H9 (cell line): Measurements from ENCODE around the gene FAM131C. TPM values are rescaled to one million over a fixed set of nuclear protein-coding genes. Genes with fewer than 3 reads are reported as not detected.

Experiments
- DNase-seq: peaks from one replicate; pipeline ENCODE4 v3.0.0-alpha.2; 2017
- H2AFZ ChIP-seq: one replicate; pipeline ENCODE4 v1.6.1; 2013; ENCODE audit warnings: mild to moderate bottlenecking, low read length, control low read depth, moderate library complexity
- H2AK5ac ChIP-seq: 2 replicates; pipeline ENCODE4 v1.6.1; 2013; ENCODE audit warnings: low read length, control low read depth, mixed read lengths; ENCODE audit not compliant: insufficient read length
- H2BK120ac ChIP-seq: one replicate; pipeline ENCODE4 v1.6.1; 2013; ENCODE audit warnings: low read depth, mild to moderate bottlenecking, low read length, control low read depth, inconsistent platforms; ENCODE audit not compliant: poor library complexity, severe bottlenecking
- H2BK12ac ChIP-seq: 2 replicates; pipeline ENCODE4 v1.6.1; 2013; ENCODE audit warnings: low read length, control low read depth, mixed read lengths, low read depth; ENCODE audit not compliant: insufficient read length
- H2BK15ac ChIP-seq: 2 replicates; pipeline ENCODE4 v1.6.1; 2013; ENCODE audit warnings: low read depth, low read length, control low read depth
- H2BK20ac ChIP-seq: one replicate; pipeline ENCODE4 v1.6.1; 2013; ENCODE audit warnings: low read depth, mild to moderate bottlenecking, low read length, control low read depth, inconsistent platforms; ENCODE audit not compliant: poor library complexity, severe bottlenecking
- H2BK5ac ChIP-seq: 2 replicates; pipeline ENCODE4 v1.6.1; 2013; ENCODE audit warnings: low read length, control low read depth, mixed read lengths; ENCODE audit not compliant: insufficient read length
- H3K14ac ChIP-seq: 2 replicates; pipeline ENCODE4 v1.6.1; 2013; ENCODE audit warnings: low read length, control low read depth; ENCODE audit not compliant: insufficient read depth
- H3K18ac ChIP-seq: 2 replicates; pipeline ENCODE4 v1.6.1; 2013; ENCODE audit warnings: low read depth, mild to moderate bottlenecking, mixed read lengths, low read length, control low read depth; ENCODE audit not compliant: insufficient read length
- H3K23ac ChIP-seq: 2 replicates; pipeline ENCODE4 v1.6.1; 2013; ENCODE audit warnings: low read length, control low read depth, mixed read lengths, low read depth; ENCODE audit not compliant: insufficient read length
- H3K23me2 ChIP-seq: 2 replicates; pipeline ENCODE4 v1.6.1; 2013; ENCODE audit warnings: low read depth, mild to moderate bottlenecking, mixed read lengths, low read length, control low read depth; ENCODE audit not compliant: insufficient read length, poor library complexity, severe bottlenecking
- H3K27ac ChIP-seq: 2 replicates; pipeline ENCODE4 v1.5.1; 2013; ENCODE audit warnings: low read length, control low read depth, mixed read lengths, low read depth; ENCODE audit not compliant: insufficient read length
- H3K27me3 ChIP-seq: 2 replicates; pipeline ENCODE4 v1.6.1; 2013; ENCODE audit warnings: low read length, control low read depth, inconsistent platforms; ENCODE audit not compliant: insufficient read depth
- H3K4ac ChIP-seq: 2 replicates; pipeline ENCODE4 v1.6.1; 2013; ENCODE audit warnings: low read depth, mild to moderate bottlenecking, control low read depth, inconsistent platforms, low read length, moderate library complexity
- H3K4me1 ChIP-seq: 2 replicates; pipeline ENCODE4 v1.6.1; 2013; ENCODE audit warnings: low read length, control low read depth, inconsistent platforms; ENCODE audit not compliant: insufficient read depth
- H3K4me2 ChIP-seq: 2 replicates; pipeline ENCODE4 v1.6.1; 2013; ENCODE audit warnings: low read length, control low read depth, mixed read lengths; ENCODE audit not compliant: insufficient read length, insufficient read depth
- H3K56ac ChIP-seq: 2 replicates; pipeline ENCODE4 v1.6.1; 2013; ENCODE audit warnings: low read depth, mild to moderate bottlenecking, mixed read lengths, low read length, control low read depth; ENCODE audit not compliant: insufficient read length
- H3K79me1 ChIP-seq: 2 replicates; pipeline ENCODE4 v1.6.1; 2013; ENCODE audit warnings: low read depth, mild to moderate bottlenecking, moderate library complexity, low read length, control low read depth, inconsistent platforms; ENCODE audit not compliant: insufficient read depth, poor library complexity, severe bottlenecking
- H3K79me2 ChIP-seq: 2 replicates; pipeline ENCODE4 v1.6.1; 2013; ENCODE audit warnings: low read length, control low read depth, inconsistent platforms; ENCODE audit not compliant: insufficient read depth
- H3K9ac ChIP-seq: 2 replicates; pipeline ENCODE4 v1.6.1; 2013; ENCODE audit warnings: low read length, control low read depth, mixed read lengths; ENCODE audit not compliant: insufficient read length; ENCODE audit errors: extremely low read depth
- H3K9me3 ChIP-seq: one replicate; pipeline ENCODE4 v1.6.1; 2013; ENCODE audit warnings: low read depth, low read length, inconsistent platforms; ENCODE audit not compliant: control insufficient read depth
- H3T11ph ChIP-seq: one replicate; pipeline ENCODE4 v1.6.1; 2013; ENCODE audit warnings: mild to moderate bottlenecking, low read length, control low read depth, inconsistent platforms
- H4K20me1 ChIP-seq: one replicate; pipeline ENCODE4 v1.6.1; 2013; ENCODE audit not compliant: control insufficient read depth, insufficient read length, insufficient read depth
- H4K5ac ChIP-seq: 2 replicates; pipeline ENCODE4 v1.6.1; 2013; ENCODE audit warnings: low read depth, mild to moderate bottlenecking, mixed read lengths, low read length, control low read depth; ENCODE audit not compliant: insufficient read length
- H4K8ac ChIP-seq: replicated peaks from 2 replicates; pipeline ENCODE4 v1.6.1; 2013; ENCODE audit warnings: low read length, control low read depth, mixed read lengths, low read depth; ENCODE audit not compliant: insufficient read length
- H4K91ac ChIP-seq: 2 replicates; pipeline ENCODE4 v1.6.1; 2013; ENCODE audit warnings: low read depth, mild to moderate bottlenecking, moderate library complexity, mixed read lengths, low read length, control low read depth; ENCODE audit not compliant: insufficient read length
- H3K27ac Mint-ChIP-seq, 3 experiments: 2 replicates in 2 of 3; 3 replicates in 1 of 3; pipeline ENCODE4 v1.8.0; 2020 to 2021; ENCODE audit warnings: mixed read lengths in 3 of 3, mild to moderate bottlenecking in 1 of 3, moderate library complexity in 1 of 3
- H3K27me3 Mint-ChIP-seq: 2 replicates; pipeline ENCODE4 v1.8.0; 2021; ENCODE audit warnings: low read depth, mild to moderate bottlenecking, moderate library complexity, mixed read lengths
- H3K36me3 Mint-ChIP-seq, 3 experiments: 2 replicates in 2 of 3; 3 replicates in 1 of 3; pipeline ENCODE4 v1.8.0; 2020 to 2021; ENCODE audit warnings: low read depth in 3 of 3, mixed read lengths in 3 of 3; ENCODE audit not compliant: insufficient read depth in 1 of 3
- H3K4me1 Mint-ChIP-seq, 2 experiments: 2 replicates each; pipeline ENCODE4 v1.8.0; 2020; ENCODE audit warnings: mixed read lengths in 2 of 2
- H3K4me3 Mint-ChIP-seq, 2 experiments: 2 replicates in 1 of 2; 3 replicates in 1 of 2; pipeline ENCODE4 v1.8.0; 2020 to 2021; ENCODE audit warnings: mild to moderate bottlenecking in 2 of 2, mixed read lengths in 2 of 2, moderate library complexity in 1 of 2
- H3K9me3 Mint-ChIP-seq, 2 experiments: 2 replicates in 1 of 2; 3 replicates in 1 of 2; pipeline ENCODE4 v1.8.0; 2020; ENCODE audit warnings: mild to moderate bottlenecking in 2 of 2, mixed read lengths in 2 of 2, moderate library complexity in 1 of 2
- WGBS: extraction: QIAGEN DNeasy Blood & Tissue Kit; methylation state at CpG from one replicate; pipeline ENCODE4 v1.1.7; 2013; ENCODE audit warnings: missing lambda C conversion rate, low lambda C conversion rate, mixed read lengths; ENCODE audit not compliant: insufficient read length; ENCODE audit errors: extremely low coverage; 5-methylcytosine and 5-hydroxymethylcytosine counted together
- total RNA-seq: library from RNA; stranded (reverse); gene quantifications from 2 replicates; pipeline ENCODE4 v1.2.1, GENCODE V29; 2021
- TF ChIP-seq, protein P1 (sequence below): fragments of 200-600 bp; sonication (generic); conservative IDR thresholded peaks from 3 replicates; pipeline ENCODE4 v1.8.0; 2021; ENCODE audit warnings: antibody characterized with exemption, mild to moderate bottlenecking

Gene FAM131C
- total RNA-seq, 1 experiment from 2014 or later = 0.61 TPM

DNA sequence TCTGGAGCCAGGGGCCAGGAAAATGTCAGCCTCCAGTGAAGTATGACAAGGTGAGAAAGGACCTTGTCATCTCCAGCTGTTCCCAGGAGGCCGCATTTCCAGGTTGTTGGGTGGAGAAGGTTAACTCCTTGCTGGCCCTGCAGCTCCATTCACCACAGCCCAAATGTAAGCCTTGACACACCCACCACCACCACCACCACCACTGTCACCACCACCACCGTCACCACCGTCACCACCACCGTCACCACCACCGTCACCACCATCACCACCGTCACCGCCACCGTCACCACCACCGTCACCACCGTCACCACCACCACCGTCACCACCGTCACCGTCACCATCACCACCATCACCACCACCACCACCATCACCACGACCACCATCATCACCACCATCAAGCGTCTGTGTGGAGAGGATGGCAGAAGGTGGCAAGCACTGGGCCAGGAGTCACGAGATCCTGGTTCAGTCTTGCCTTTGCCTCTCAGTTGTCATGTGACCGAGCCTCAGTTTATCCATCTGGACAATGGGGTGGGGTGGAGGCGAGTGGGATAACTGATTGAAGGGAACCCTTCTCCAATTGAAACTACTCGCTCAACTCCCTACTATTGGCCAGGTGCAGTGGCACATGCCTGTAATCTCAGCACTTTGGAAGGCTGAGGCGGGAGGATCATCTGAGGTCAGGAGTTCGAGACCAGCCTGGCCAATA is 21.2 kb upstream of the FAM131C start:
- WGBS = no CpG with 5 or more reads among the region's 21 CpGs
- H3K9me3 ChIP-seq = no peaks in the 10 kb centered on the region
- no peak for DNase-seq

More for the DNA sequence above, 21.2 kb upstream of the FAM131C start:
- Mint-ChIP-seq H3K36me3 (no peaks in the 10 kb centered on the region), H3K9me3 (no peaks in the 10 kb centered on the region), H3K4me1 (peaks cover 10 to 31% of the 10 kb centered on the region in 2 experiments), H3K4me3 (no peak overlapping the region), H3K27ac (no peak overlapping the region), H3K27me3 (peaks cover 11% of the 10 kb centered on the region)
- Histone ChIP-seq H2BK15ac (no peak overlapping the region), H2AFZ (no peak overlapping the region), H3K27ac (no peak overlapping the region), H3K9ac (no peak overlapping the region), H4K91ac (no peak overlapping the region), H4K20me1 (no peaks in the 10 kb centered on the region), H3K4ac (no peak overlapping the region), H3K18ac (peak overlapping the region; percentile 54), H3K56ac (no peak overlapping the region), H2BK12ac (no peak overlapping the region), H2AK5ac (no peak overlapping the region), H3K27me3 (no peaks in the 10 kb centered on the region; the same call in 1 of the 2 replicates), H3K4me2 (no peak overlapping the region), H3K14ac (no peak overlapping the region; the same call in 1 of the 2 replicates), H2BK5ac (no peak overlapping the region), H4K8ac (no peak overlapping the region), H4K5ac (no peak overlapping the region), H3K23me2 (no peaks in the 10 kb centered on the region), H3K23ac (no peak overlapping the region), H2BK20ac (no peak overlapping the region), H3K79me1 (no peaks in the 10 kb centered on the region), H3K4me1 (no peaks in the 10 kb centered on the region), H3T11ph (no peak overlapping the region), H2BK120ac (no peak overlapping the region), H3K79me2 (no peaks in the 10 kb centered on the region)
- TF ChIP-seq, protein P1, sequence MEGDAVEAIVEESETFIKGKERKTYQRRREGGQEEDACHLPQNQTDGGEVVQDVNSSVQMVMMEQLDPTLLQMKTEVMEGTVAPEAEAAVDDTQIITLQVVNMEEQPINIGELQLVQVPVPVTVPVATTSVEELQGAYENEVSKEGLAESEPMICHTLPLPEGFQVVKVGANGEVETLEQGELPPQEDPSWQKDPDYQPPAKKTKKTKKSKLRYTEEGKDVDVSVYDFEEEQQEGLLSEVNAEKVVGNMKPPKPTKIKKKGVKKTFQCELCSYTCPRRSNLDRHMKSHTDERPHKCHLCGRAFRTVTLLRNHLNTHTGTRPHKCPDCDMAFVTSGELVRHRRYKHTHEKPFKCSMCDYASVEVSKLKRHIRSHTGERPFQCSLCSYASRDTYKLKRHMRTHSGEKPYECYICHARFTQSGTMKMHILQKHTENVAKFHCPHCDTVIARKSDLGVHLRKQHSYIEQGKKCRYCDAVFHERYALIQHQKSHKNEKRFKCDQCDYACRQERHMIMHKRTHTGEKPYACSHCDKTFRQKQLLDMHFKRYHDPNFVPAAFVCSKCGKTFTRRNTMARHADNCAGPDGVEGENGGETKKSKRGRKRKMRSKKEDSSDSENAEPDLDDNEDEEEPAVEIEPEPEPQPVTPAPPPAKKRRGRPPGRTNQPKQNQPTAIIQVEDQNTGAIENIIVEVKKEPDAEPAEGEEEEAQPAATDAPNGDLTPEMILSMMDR = no peak
